ENCODE measurements around the gene RUNX2. TPM values are rescaled to one million over a fixed set of nuclear protein-coding genes. Genes with fewer than 3 reads are reported as not detected.

RUNX2 gene
- polyA plus RNA-seq, 1 of the 3 experiments (the other 2 are of a cell fraction), result 4.4 TPM

- TF ChIP-seq TAF1 (IDR thresholded peaks at IDR 0.05; ENCODE audit: borderline replicate concordance, low read depth, low read length) (no peak), IRF3 (IDR thresholded peaks at IDR 0.05; ENCODE audit: low read depth, low read length) (no peak), POLR2AphosphoS5 (IDR thresholded peaks at IDR 0.05; ENCODE audit: low read depth, low read length) (no peak)
Observed at GRCh38 chr6:45698046-45698445, 369.9 kb downstream of the RUNX2 start (continued).

- Histone ChIP-seq H3K4me3 (ENCODE audit: low read depth in 2 of 2, low read length in 1 of 2) (no peak overlapping the region), H2AFZ (ENCODE audit: low read depth) (no peak overlapping the region), H3F3A (replicated peaks; ENCODE audit: insufficient read depth) (peaks cover 6% of the 10 kb centered on the region), H3K36me3 (replicated peaks in 1 of 2; ENCODE audit: control insufficient read depth in 1 of 2, insufficient read depth in 2 of 2, low read length in 1 of 2) (no peaks in the 10 kb centered on the region), H3K9ac (no peak overlapping the region), H3K4me2 (no peak overlapping the region), H3K9me2 (no peaks in the 10 kb centered on the region), H3K27me3 (ENCODE audit: insufficient read depth) (no peaks in the 10 kb centered on the region), H3K79me2 (ENCODE audit: insufficient read depth) (no peaks in the 10 kb centered on the region), H3K4me1 (ENCODE audit: control insufficient read depth in 1 of 2, insufficient read depth in 2 of 2, low read depth in 1 of 2, low read length in 1 of 2) (no peaks in the 10 kb centered on the region), H3K27ac (ENCODE audit: low read depth in 2 of 2, low read length in 1 of 2) (no peak overlapping the region), H3K9me3 (no peaks in the 10 kb centered on the region), H4K20me1 (ENCODE audit: insufficient read depth) (no peaks in the 10 kb centered on the region)
- WGBS (ENCODE audit: low lambda C conversion rate), result 62% methylated on average over 3 of the region's 3 CpGs
- TF ChIP-seq EZH2phosphoT487 (IDR thresholded peaks at IDR 0.05; ENCODE audit: borderline replicate concordance, low read depth) (no peak), RAD21 (IDR thresholded peaks at IDR 0.05; ENCODE audit: low read length) (no peak), IRF3 (IDR thresholded peaks at IDR 0.05; ENCODE audit: low read depth, low read length) (no peak)
- no peak for DNase-seq
- ChIA-PET POLR2A (no interaction called here), CTCF (no interaction called here)
Observed at GRCh38 chr6:45699663-45700062, 371.5 kb downstream of the RUNX2 start.

GRCh38 chr6:45702849-45703739, 375.0 kb downstream of the RUNX2 start:
- ChIA-PET POLR2A (no interaction called here), CTCF (interaction anchor here (1.5 to 2.9 kb wide), 3 partner anchors 11 to 1072 kb away, joined by 6 to 18 read pairs (median 8); no protein-coding TSS in a partner anchor)
- Histone ChIP-seq H3K27me3 (ENCODE audit: insufficient read depth) (no peaks in the 10 kb centered on the region), H3K4me2 (no peak overlapping the region), H2AFZ (ENCODE audit: low read depth) (peak overlapping the region; percentile 32; the same call in 1 of the 2 replicates), H3K9me2 (no peaks in the 10 kb centered on the region), H3K9ac (peak overlapping the region; percentile 25; the same call in 1 of the 2 replicates), H3K4me3 (ENCODE audit: low read depth in 2 of 2, low read length in 1 of 2) (no peak overlapping the region), H4K20me1 (ENCODE audit: insufficient read depth) (no peaks in the 10 kb centered on the region), H3F3A (replicated peaks; ENCODE audit: insufficient read depth) (peaks cover 3% of the 10 kb centered on the region), H3K79me2 (ENCODE audit: insufficient read depth) (no peaks in the 10 kb centered on the region), H3K27ac (ENCODE audit: low read depth in 2 of 2, low read length in 1 of 2) (peak overlapping the region in 1 of 2 experiments; percentile 51; a peak in 2 of 4 replicates), H3K9me3 (no peaks in the 10 kb centered on the region), H3K4me1 (ENCODE audit: control insufficient read depth in 1 of 2, insufficient read depth in 2 of 2, low read depth in 1 of 2, low read length in 1 of 2) (no peaks in the 10 kb centered on the region), H3K36me3 (replicated peaks in 1 of 2; ENCODE audit: control insufficient read depth in 1 of 2, insufficient read depth in 2 of 2, low read length in 1 of 2) (no peaks in the 10 kb centered on the region)
- WGBS (ENCODE audit: low lambda C conversion rate), result 7% methylated on average over 4 of the region's 4 CpGs
- no peak for DNase-seq
- TF ChIP-seq, protein P1, sequence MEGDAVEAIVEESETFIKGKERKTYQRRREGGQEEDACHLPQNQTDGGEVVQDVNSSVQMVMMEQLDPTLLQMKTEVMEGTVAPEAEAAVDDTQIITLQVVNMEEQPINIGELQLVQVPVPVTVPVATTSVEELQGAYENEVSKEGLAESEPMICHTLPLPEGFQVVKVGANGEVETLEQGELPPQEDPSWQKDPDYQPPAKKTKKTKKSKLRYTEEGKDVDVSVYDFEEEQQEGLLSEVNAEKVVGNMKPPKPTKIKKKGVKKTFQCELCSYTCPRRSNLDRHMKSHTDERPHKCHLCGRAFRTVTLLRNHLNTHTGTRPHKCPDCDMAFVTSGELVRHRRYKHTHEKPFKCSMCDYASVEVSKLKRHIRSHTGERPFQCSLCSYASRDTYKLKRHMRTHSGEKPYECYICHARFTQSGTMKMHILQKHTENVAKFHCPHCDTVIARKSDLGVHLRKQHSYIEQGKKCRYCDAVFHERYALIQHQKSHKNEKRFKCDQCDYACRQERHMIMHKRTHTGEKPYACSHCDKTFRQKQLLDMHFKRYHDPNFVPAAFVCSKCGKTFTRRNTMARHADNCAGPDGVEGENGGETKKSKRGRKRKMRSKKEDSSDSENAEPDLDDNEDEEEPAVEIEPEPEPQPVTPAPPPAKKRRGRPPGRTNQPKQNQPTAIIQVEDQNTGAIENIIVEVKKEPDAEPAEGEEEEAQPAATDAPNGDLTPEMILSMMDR (IDR thresholded peaks at IDR 0.05), result no peak
- TF ChIP-seq USF2 (IDR thresholded peaks at IDR 0.05; ENCODE audit: borderline replicate concordance, low read depth, low read length) (no peak), FOSL2 (IDR thresholded peaks at IDR 0.05; ENCODE audit: borderline replicate concordance, low read depth) (peak; percentile 51; the same call in 1 of the 2 replicates), EP300 (IDR thresholded peaks at IDR 0.05; ENCODE audit: borderline replicate concordance in 1 of 2, low read depth in 1 of 2, low read length in 1 of 2) (peak in 1 of 2 experiments; percentile 37; a peak in 1 of 4 replicates), SMC3 (IDR thresholded peaks at IDR 0.05; ENCODE audit: low read depth, low read length) (no peak), TCF12 (IDR thresholded peaks at IDR 0.05) (peak; percentile 84), YY1 (IDR thresholded peaks at IDR 0.05; ENCODE audit: low read depth) (no peak), GATA2 (CRISPR knock-in tag; IDR thresholded peaks at IDR 0.05) (no peak), JUND (IDR thresholded peaks at IDR 0.05) (peak; percentile 59)
- TF ChIP-seq, protein P2, sequence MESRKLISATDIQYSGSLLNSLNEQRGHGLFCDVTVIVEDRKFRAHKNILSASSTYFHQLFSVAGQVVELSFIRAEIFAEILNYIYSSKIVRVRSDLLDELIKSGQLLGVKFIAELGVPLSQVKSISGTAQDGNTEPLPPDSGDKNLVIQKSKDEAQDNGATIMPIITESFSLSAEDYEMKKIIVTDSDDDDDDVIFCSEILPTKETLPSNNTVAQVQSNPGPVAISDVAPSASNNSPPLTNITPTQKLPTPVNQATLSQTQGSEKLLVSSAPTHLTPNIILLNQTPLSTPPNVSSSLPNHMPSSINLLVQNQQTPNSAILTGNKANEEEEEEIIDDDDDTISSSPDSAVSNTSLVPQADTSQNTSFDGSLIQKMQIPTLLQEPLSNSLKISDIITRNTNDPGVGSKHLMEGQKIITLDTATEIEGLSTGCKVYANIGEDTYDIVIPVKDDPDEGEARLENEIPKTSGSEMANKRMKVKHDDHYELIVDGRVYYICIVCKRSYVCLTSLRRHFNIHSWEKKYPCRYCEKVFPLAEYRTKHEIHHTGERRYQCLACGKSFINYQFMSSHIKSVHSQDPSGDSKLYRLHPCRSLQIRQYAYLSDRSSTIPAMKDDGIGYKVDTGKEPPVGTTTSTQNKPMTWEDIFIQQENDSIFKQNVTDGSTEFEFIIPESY (IDR thresholded peaks at IDR 0.05; ENCODE audit: borderline replicate concordance, low read depth), result no peak
